DMS153 treated with DMSO at 0.1 percent for 48 hours (cell line): Measurements from ENCODE around the gene ADD3.

Source experiments
- DNase-seq: peaks from one replicate; lab custom pipeline; 2025; ENCODE audit not compliant: unreplicated experiment; lab: John Stamatoyannopoulos, UW

The ADD3 gene

DNA sequence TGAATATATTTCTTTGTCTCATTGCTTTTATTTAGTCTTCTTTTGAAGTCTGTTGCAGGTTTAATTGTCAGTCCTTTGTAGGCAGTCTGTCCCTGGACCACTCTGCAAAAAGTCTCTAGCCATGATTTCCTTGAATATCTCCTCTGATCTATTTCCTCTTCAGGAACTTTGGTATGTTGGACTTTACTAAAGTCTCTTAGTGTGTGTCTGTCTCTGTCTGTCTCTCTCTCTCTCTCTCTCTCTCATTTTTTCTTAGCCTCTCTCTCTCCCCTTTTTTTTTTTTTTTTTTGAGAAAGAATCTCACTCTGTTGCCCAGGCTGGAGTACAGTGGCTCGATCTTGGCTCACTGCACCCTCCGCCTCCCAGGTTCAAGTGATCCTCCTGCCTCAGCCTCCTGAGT lies 57.5 kb downstream of the ADD3 start:
- no peak for DNase-seq

DNA sequence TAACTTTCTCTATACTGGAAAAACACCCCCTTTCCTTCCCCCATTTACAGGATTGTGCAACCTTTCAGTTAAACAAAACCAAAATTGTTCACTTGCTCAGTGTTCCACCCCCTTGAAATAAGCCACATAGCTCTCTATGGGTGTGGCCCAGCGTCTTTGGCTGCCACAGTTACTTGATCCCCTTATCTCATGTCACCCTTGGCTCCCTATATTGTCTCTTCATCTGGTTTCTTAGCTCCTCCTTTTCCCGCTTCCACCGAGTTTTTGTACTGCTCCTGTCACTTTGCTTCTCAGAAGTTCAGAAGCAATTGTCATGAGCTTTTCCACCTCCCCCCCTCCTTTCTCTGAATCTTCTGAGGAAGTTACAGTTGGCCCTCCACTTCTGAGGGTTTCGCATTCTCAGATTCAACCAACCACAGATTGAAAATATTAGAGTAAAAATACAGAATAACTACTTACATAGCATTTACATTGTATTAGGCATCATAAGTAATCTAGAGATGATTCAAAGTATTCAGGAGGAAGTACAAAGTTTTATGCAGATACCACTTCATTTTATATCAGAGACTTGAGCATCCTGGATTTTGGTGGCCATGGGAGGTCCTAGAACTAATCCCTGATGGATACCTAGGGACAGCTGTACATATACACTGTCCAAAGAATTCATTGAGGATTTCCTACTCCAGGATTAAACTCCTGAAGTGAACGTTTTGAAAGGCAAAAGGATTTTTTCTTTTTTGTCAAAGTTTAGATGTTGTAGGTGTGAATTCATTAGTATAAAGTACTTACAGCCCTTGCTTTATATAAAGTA lies 60.4 kb downstream of the ADD3 start:
- no peak for DNase-seq

DNA sequence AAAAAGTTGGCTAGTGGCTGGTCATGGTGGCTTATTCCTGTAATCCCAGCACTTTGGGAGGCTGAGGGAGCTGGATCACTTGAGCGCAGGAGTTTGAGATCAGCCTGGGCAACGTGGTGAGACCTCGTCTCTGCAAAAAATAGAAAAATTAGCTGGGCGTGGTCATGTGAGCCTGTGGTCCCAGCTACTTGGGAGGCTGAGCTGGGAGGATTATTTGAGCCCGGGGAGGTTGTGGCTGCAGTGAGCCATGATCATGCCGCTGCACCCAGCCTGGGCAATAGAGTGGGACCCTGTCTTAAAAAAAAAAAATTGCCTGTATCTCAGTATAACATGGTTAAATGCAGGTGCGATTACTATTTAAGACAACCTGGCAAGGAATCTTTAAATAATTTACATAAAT lies 61.0 kb downstream of the ADD3 start:
- DNase-seq: no peak

DNA sequence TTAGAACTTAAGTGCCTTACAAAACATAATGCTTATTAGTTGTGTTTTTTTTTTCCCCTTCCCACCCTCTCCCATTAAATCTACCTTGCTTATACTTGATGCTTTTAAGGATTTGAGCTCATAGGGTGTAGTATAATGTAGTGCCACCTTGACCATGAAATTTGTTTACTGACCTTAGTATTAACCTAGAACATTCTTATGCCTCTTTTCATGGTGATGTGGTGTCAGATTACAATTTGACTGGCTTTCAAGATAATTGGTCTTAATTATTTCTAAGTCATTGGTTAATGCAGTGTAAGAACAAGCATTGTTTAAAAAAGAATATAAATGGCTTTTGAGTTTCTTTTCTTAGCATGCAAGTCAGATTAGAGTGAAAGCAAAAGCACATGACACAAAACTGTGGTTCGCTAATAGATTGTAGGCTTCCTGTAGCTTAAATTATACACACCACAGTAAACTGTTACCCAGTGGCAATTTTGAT lies 61.8 kb downstream of the ADD3 start:
- DNase-seq: no peak

DNA sequence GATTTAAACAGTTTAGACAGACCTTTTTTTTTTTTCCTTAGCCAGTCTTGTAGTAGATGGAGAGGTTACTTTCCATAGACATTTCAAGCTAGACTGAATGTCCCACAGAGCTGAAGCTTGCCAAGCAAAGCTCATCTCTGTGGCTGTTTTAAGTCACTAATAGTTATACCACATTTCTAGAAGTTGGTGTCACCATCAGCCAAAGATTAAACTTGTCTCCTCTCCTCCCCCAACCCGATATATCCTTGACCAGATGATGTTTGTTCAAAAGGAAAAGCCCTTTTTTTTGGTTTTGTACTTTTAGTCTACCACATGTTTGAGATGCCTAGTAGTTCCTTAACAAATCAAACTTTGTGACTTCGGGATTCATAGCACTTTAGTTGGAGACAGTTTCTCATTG lies 66.1 kb downstream of the ADD3 start:
- DNase-seq: no peak

DNA sequence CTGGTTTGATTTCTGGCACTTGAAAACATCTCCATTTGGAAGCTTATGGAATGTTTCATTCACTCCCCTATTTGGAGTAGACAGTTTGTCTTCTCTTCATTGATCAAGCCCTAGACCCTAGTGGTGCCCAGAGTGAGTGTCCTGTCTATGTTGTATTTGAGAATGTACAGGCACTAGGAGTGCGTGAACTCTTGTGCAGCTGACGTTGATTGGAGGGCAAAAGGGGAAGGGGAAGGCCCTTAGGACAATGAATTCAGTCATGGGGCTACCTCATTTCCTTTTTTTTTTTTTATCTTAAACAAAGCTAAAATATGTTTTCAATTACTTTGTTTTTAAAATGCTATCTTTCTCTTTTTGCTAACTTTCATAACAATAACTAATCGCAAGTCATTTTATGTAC lies 66.5 kb downstream of the ADD3 start:
- DNase-seq: no peak

DNA sequence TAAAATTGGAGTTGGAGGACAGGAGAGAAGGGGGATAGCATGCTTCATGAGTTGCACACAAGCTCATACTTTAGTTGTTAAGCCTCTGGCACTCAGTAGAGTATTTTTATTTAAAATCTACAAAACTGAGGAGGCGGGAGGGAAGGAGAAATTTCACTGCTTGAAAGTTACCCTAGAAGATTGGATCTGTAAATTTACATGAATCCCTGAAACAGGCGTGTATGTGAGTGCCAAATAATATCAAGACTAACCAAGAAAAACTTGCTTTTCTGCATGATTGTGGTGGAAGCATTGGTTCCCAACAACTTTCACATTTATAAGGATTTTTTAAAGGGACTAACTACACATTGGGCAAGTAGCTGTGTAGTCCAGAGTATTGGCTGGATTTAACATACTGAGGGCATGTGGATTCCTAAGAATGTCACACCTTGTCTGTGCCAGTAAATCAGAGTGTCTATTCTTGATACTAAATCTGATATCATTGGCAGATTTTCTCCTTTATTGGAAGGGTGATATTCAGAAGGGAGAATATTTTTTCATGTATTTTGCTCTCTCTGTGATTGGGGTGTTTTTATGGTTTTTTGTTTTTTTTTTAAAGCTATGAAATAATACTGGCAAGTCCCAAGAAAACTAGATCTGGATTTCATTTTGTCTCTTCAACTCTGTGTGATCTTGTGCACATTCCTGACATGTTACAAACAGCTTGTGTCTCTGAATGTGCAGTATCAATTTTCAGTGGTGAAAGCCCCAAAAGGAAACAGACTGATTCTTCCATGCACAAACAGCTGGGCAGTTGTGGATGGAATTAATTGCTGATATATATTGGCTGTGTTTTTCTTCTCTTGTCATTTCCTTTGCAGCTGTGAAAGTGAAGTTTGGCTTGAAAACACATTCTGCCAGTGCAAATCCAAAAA lies 67.2 kb downstream of the ADD3 start:
- DNase-seq: no peak

DNA sequence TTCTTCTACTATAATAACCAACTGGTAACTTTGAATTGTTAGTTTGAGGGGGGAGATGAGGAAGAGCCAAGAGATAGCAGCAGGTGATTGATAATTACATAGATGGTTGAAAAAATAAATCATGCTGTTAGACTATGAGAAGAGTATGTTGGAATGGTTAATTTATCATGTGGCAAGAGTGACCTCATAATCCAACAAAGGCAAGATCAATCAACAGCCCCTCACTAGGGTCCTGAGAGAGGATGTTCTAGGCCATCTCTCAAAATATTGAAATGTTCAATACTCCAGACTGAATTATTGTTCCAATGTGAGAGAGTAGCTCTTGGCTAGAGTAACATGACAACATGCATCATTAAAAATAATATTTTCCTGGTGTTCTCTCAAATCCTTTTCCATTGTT lies 67.9 kb downstream of the ADD3 start:
- DNase-seq: no peak

DNA sequence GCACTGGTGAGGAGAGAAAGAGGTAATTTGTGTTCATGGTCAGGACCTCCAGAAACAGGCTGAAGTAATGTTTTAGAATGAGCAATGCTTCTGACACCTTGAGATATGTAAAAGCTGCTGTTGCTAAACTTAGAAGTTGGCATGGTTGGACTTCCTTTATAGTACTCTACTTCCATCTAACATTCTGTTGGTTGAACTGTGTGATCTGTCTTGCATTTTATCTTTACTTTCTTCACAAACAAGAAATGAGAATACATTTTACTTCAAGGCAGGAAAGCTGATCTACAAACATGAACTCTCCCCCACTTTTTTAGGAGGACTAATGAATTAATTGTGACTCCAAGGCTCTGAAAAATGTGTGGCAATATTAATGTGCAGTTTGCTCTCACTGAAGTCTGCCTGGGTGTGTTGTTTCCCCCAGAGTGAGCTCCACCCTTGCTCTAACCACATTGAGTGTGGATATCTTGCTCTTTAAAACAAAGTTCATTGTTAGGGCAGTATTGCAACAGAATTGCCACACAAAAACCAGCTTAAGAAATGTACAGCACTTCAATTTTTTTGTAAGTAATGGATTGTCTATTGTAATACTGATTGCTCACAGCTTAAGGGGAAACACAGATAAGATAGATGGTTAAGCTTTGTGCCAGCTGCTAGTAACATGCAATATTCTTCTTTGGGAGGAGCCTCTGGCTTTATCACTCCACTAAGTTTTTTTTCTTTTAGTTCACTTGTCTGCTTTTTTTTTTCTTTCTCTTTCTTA lies 69.0 kb downstream of the ADD3 start:
- DNase-seq: no peak

DNA sequence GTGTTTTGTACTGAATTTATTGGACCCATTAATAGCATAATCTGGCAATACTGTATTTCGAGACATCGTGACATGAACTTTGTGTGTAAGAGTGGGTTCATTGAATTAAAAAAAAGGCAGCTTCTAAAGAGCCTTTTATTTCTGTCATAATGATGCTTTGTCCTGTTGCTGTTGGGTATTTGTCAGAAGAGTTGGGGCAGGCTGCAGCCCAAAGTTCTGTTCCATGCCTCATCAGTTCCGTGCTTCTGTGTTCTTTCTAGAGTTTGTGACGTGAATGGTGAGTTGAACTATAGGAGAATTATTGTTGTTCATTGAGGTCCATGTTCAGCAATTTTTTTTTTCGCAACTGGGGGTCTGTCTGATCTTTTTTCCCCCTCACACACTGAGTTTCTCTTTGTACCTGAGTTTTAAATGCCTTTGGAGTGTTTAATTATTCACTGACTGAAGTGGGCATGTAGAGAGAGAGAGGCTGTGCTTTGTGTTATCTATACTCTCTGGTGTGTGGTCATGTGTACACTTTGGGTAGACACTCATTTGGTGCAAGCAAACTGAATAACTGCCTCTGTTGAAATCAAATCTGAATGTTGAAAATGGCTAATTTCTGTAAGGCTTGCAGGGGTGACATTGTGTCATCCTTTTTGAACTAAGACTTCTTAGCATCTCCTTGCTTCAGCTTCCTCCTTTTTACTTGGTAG lies 69.8 kb downstream of the ADD3 start:
- DNase-seq: no peak

DNA sequence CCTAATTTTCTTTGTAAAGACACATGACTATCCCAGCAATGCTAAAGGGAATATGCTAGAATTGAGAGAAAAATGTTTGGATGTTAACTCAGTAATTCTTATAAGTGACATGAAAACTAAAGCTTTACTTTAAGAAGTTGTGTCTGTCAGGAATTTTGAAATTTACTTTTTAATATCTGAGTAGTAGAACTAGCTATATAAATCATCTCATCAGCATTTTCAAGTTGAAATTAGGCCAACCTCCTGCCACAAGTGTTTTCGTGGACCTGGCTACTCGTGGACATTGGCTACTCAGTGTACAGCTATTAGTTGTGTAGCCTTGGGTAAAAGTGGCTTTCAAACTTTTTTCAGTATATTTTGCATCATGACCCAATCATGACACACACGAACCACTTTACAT lies 70.5 kb downstream of the ADD3 start:
- no peak for DNase-seq

DNA sequence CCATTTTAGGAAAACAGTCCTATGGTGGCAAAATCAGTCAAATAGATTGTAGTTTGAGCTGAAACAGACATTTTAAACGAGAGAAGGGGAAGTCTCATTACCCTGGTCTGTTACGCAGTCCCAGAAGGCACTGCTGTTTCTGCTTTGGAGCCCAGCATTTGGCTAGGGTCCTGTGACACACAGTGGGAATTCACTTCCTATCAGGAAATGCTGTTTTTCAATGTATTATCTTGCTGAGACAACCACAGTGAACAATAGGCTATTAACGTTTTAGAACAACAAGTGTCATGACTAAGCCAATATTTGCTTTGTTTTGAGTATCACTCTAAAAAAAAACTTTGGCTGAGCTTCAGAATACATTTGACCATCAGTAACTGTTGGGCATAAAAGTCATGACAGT lies 74.1 kb downstream of the ADD3 start:
- peak; percentile 35 for DNase-seq

DNA sequence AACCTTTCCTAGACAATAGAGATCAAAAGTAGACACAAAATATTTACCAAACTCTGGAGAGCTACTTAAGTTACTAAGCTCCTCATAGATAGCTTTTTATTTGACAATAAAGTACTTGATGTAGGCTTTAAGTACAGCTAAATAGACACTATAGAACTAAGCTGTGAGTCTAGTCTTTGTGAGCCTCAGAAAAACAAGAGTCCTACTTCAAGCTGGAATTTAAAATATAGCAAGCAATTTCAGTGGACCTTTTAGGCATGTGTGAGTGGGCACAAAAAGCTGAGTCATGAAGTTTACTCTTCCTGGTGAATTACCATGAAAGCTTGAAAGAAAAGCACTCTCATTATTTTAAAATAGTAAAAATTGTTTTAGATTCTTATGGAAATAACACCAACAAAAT lies 76.1 kb downstream of the ADD3 start:
- DNase-seq: peak; percentile 31

DNA sequence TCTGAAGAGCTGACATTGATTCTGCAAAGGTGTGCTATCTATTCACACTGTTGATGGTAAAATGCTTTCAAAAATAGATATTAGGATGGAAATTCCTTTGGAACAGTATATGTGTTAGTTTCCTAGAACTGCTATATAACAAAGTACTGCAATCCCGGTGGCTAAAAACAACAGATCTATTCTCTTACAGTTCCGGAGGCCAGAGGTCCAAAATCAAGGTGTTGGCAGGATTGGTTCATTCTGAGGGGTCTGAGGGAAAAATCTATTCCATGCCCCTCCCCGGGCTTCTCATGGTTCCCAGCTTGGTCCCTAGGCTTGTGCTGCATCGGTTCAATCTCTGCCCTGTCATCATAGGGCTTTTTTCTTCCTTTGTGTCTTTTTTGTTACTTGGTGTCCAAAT lies 79.9 kb downstream of the ADD3 start:
- no peak for DNase-seq

DNA sequence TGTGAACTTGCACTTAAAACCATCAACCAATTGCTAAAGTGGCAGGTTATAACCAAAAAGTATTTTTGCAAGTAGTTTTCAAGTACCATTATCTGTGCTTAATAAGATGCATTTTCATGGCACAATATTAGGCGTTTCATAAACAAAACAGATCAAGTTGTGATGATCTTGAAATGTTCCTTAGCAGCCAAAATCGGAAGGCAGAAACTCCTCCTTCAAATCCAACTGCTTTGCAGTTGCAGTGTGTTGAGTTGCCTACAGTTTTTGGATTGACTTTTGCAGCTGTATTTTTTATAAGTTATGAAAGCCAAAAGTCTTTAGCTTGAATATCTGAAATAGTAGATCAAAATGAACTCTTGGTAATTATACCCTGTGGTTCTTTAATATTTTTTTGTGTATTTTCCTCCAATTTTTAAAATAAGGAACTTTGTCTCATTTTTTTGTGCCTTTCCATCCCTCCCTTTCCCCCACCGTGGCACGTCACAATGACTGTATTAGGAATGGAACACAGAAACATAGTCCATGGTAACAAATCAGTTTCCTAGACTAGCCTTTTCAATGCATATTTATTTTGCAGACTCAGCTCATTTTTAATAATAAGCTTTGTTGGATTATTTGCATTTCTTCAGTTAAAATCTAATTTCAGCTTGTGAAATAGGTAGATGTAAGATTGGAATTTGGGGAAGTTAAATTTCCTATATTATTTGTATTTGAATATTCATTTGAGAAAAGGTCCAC lies 80.8 kb downstream of the ADD3 start:
- DNase-seq: no peak

DNA sequence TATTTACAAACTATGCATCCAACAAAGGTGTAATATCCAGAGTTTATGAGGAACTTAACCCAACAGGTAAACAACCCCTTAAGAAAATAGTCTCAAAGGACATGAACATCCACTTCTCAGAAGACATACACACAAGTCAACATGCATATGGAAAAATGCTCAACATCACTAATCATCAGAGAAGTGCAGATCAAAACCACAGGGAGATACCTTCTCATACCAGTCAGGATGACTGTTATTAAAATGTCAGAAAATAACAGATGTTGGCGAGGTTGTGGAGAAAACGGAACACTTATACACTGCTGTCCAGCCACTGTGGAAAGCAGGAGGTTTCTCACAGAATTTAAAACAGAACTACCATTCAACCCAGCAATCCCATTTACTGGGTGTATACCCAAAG lies 84.0 kb downstream of the ADD3 start:
- DNase-seq: no peak

DNA sequence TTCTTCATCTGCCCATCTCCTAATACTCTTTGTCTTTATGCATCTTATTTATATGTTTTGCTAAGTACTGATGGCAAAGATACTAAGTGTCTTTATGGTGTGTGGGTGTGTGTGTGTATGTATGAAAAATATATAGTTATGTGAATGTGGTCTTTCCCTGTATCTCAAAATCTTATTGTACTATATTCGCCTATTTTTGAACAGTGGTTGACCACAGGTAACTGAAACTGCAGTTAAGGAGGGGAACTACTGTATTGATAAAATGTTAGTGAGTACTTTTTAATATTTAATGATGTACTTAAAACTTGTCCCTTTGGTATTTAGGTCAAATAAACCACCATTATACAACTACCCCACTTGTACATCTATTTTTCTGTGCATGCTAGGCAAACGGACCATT lies 85.9 kb downstream of the ADD3 start:
- DNase-seq: no peak

DNA sequence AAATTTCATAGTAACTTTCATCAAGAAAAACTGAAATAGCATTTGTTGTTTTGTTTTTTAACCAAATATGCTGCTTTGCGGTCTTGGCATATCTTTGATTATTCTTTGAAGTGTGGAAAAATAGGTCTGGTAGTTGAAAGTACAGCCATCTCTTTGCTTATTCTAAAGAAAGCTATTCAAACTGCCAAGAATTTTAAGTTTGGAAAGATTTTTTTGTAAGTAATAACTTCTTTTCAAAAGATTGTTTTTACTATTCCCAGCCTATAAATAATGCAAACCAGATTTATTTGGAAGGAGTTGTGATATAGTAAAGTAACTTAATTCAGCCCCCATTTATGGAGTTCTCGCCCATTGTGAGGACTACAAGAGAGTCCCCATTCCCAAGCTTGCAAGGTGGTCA lies 87.0 kb downstream of the ADD3 start:
- DNase-seq: no peak

DNA sequence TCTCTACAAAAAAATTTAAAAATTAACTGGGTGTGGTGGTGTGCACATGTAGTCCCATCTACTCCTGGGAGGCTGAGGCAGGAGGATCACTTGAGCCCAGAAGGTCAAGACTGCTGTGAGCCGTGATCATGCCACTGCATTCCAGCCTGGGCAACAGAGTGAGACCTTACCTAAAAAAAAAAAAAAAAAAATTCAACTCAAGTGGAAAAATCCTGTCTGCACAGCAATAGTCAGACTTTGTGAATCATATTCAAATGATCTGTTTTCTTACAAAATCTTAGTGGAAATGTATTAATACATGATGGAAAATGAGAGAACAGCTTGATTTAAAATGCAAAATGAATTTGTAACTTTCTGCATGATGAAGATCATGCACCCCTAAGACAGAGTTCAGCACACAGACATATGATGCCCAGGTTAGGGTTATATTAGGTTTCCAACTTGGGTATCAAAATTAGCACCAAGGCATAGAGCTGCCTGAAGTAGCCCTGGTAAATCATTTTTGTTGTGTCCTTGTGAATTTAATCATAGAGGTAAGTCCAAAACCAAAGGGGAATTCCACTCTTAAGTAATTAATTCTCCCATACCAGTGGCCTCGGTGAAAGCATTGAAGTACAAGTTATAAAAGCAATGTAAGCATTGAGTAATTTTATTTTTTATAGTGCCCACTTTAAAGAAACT lies 93.8 kb downstream of the ADD3 start:
- no peak for DNase-seq
